GM12872 (cell line): ENCODE measurements around the gene CLEC12A.
A peak's percentile ranks its signal among the peaks of the same experiment; 100 is the strongest.

Experiments used
- TF ChIP-seq, protein P1 (sequence below): IDR thresholded peaks from 3 replicates; pipeline ENCODE4 v1.5.1; 2011; ENCODE audit warnings: low read depth, mild to moderate bottlenecking, low read length, moderate library complexity; ENCODE audit not compliant: insufficient read depth

Gene CLEC12A

DNA sequence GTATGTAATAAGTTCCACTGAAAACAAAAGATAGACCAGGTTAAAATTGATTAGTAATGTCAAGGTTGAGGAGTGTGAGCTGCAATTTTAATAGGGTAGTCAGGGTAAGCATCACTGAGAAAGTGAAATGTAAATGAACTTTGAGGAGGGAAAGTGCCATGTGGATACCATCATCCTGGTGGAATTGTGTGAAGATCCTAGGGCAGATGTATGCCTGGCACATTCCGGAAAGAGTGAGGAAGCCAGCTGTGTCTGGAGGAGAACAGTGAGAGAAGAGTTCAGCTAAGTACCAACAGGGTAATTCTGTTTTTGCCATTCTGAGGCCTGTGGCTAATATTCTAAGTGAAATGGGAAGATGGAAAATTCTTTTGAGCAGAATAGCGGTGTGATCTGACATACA is 36.2 kb upstream of the CLEC12A start:
- TF ChIP-seq, protein P1, sequence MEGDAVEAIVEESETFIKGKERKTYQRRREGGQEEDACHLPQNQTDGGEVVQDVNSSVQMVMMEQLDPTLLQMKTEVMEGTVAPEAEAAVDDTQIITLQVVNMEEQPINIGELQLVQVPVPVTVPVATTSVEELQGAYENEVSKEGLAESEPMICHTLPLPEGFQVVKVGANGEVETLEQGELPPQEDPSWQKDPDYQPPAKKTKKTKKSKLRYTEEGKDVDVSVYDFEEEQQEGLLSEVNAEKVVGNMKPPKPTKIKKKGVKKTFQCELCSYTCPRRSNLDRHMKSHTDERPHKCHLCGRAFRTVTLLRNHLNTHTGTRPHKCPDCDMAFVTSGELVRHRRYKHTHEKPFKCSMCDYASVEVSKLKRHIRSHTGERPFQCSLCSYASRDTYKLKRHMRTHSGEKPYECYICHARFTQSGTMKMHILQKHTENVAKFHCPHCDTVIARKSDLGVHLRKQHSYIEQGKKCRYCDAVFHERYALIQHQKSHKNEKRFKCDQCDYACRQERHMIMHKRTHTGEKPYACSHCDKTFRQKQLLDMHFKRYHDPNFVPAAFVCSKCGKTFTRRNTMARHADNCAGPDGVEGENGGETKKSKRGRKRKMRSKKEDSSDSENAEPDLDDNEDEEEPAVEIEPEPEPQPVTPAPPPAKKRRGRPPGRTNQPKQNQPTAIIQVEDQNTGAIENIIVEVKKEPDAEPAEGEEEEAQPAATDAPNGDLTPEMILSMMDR, result no peak

DNA sequence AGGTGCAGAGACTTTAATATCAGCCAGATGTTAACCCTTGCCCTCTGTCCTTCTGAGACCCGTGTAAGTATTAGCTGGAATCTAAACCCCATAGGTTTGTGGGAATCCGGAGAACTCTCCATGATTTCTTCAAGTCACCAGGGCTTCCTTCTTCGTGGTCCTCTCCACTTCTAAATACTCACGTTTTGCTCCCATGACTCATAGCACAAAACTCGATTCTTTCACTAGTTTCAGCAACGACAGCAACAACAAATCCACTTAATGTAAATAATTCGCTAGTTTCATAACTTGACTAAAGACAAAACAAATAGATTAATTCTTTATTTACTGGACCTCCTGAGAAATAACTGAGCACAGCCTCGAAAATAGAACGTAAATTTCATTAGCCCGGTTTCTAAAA is 34.6 kb upstream of the CLEC12A start:
- TF ChIP-seq, protein P1, result no peak

DNA sequence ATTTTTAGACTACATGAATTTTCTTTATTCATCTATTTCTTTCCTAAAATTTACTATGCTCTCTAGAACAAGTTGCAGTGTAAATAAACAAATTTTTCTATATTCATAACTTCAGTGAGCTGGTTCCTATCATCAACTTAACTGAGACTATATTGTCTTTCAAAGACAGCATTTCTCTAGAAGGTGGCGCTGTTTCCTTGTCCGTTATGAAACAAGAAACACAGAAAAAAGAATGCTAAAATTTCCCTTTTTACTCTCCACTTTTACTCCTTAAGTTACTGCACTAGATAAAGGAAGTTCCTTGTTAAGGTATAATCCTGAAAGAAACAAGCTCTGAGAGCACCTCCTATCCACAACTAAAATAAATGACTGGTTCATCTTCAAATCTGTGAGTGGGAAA is 30.8 kb upstream of the CLEC12A start:
- TF ChIP-seq, protein P1, result peak; percentile 45; the same call in 2 of the 3 replicates

DNA sequence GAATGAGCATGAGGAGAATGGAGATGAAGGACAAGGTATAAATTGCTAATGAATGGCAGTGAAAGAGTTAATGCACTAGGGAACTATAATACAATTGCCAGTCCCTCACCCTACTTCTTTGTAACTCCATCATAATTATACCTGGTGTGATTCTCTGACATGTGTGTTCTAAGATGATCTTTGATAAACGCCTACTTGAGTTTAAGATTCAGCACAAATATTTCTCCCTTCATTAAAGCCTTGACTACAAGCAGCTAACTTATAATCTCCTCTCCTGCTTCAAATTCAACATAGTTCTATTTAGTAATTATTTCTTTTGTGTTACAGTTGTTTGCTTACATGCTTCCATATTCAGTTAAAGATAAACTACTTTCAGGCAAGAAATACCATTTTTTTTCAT is 29.4 kb upstream of the CLEC12A start:
- TF ChIP-seq, protein P1, result no peak

DNA sequence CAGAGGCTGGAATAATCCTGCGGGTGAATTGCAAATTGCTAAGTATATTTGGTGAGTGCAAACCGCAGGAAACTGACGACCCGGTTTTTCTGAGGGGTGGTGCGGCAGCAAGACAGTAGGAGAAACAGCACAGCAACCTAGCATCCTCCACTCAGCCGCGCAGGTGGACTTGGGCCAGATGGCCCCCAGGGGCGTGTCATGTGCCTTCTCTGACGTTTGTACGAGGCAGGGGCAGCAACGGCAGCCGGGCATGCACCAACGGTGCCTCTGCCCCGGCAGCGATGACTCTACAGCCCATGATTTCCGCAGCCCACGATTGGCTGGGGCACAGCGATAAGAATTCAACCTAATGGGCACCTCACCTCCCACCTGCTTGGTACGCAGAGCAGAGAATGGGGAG is 28.0 kb upstream of the CLEC12A start:
- TF ChIP-seq, protein P1, result no peak

DNA sequence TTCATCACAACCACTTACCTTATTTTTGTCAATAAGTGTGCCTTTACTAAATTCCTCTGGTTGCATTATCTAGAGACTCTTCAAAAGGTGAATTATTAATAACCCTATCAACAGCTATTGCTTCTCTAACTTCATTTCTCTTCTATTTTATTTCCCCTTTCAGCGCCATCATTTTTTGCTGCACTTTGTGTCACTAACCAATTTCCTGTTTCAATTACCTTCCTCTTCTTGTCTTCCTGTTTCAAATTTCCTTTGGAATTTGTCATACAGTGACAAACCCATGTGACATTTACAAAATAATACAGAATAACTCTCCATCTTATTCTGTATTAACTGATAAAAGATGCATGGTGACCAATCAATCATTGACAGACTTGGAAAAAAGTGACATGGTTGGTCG is 26.8 kb upstream of the CLEC12A start:
- TF ChIP-seq, protein P1, result no peak

DNA sequence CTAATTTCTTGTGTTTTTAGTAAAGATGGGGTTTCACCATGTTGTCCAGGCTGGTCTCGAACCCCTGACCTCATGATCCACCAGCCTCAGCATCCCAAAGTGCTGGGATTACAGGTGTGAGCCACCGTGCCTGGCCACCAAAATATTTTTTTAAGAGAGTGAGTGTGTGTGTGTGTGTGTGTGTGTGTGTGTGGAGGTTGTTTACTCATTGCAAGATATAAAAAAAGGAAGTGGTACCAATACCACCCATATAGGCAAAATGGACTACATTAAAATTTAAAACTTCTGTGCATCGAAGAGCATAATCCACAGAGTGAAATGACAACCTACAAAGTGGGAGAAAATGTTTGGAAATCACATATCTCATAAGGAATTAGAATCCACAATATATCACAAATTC is 23.5 kb upstream of the CLEC12A start:
- TF ChIP-seq, protein P1, result no peak
